Hepatocyte (in vitro differentiated cells): ENCODE measurements around the gene TRIM14. TPM values are rescaled to one million over a fixed set of nuclear protein-coding genes. Genes with fewer than 3 reads are reported as not detected.
A peak's percentile ranks its signal among the peaks of the same experiment; 100 is the strongest.

ENCODE experiments used
- DNase-seq: peaks from one replicate; pipeline ENCODE4 v3.0.0-alpha.2; 2016; ENCODE audit warnings: low spot score
- H2AFZ ChIP-seq: fragments of 200-600 bp; sonication (generic); 2 replicates; pipeline ENCODE4 v1.6.0; 2016; ENCODE audit warnings: antibody characterized with exemption, mild to moderate bottlenecking
- H3K27ac ChIP-seq: fragments of 200-600 bp; sonication (generic); 2 replicates; pipeline ENCODE4 v1.5.1; 2016; ENCODE audit warnings: mild to moderate bottlenecking
- H3K27me3 ChIP-seq: fragments of 200-600 bp; sonication (generic); 2 replicates; pipeline ENCODE4 v1.6.1; 2016
- H3K36me3 ChIP-seq: fragments of 200-600 bp; sonication (generic); replicated peaks from 2 replicates; pipeline ENCODE4 v1.5.1; 2016; ENCODE audit warnings: low read depth; ENCODE audit not compliant: insufficient read depth
- H3K4me1 ChIP-seq: fragments of 200-600 bp; sonication (generic); 2 replicates; pipeline ENCODE4 v1.5.1; 2016; ENCODE audit warnings: mild to moderate bottlenecking, moderate library complexity; ENCODE audit not compliant: insufficient read depth
- H3K4me2 ChIP-seq: fragments of 200-600 bp; sonication (generic); 2 replicates; pipeline ENCODE4 v1.6.0; 2016
- H3K4me3 ChIP-seq: fragments of 200-600 bp; sonication (generic); 2 replicates; pipeline ENCODE4 v1.5.1; 2016; ENCODE audit warnings: mild to moderate bottlenecking
- H3K79me2 ChIP-seq: fragments of 200-600 bp; sonication (generic); 2 replicates; pipeline ENCODE4 v1.6.0; 2017; ENCODE audit warnings: mild to moderate bottlenecking
- H3K9me2 ChIP-seq: fragments of 200-600 bp; sonication (generic); replicated peaks from 2 replicates; pipeline ENCODE4 v1.6.0; 2017; ENCODE audit warnings: mild to moderate bottlenecking; ENCODE audit not compliant: insufficient read depth
- H3K9me3 ChIP-seq: fragments of 200-600 bp; sonication (generic); 2 replicates; pipeline ENCODE4 v1.5.1; 2016; ENCODE audit warnings: low read depth, mild to moderate bottlenecking
- H4K20me1 ChIP-seq: fragments of 200-600 bp; sonication (generic); 2 replicates; pipeline ENCODE4 v1.6.0; 2016; ENCODE audit warnings: mild to moderate bottlenecking; ENCODE audit not compliant: insufficient read depth, poor library complexity, severe bottlenecking
- CTCF ChIP-seq: fragments of 200-600 bp; sonication (generic); IDR thresholded peaks from 2 replicates; pipeline ENCODE4 v1.5.1; 2016; ENCODE audit warnings: antibody characterized with exemption, mild to moderate bottlenecking; ENCODE audit not compliant: poor library complexity
- EZH2 ChIP-seq: fragments of 200-600 bp; sonication (generic); IDR thresholded peaks from 2 replicates; pipeline ENCODE4 v1.6.1; 2016; ENCODE audit warnings: antibody characterized with exemption, mild to moderate bottlenecking, borderline replicate concordance
- EZH2phosphoT487 ChIP-seq: fragments of 200-600 bp; sonication (generic); IDR thresholded peaks from one replicate; pipeline ENCODE4 v1.6.1; 2018; ENCODE audit warnings: antibody characterized with exemption, mild to moderate bottlenecking, low read depth, moderate library complexity; ENCODE audit not compliant: unreplicated experiment, severe bottlenecking
- WGBS: methylation state at CpG from one replicate; pipeline ENCODE4 v1.1.6; 2016; ENCODE audit warnings: low lambda C conversion rate; ENCODE audit errors: missing lambda C conversion rate; 5-methylcytosine and 5-hydroxymethylcytosine counted together
- polyA plus RNA-seq: library from polyadenylated mRNA; unstranded; fragments of >200 nt; fragmentation: Nextera tagmentation; extraction: Ambion mirVana; gene quantifications from 2 replicates; pipeline ENCODE4 v1.2.1, GENCODE V29; 2016
- total RNA-seq: library from RNA; depleted of rRNA; stranded (reverse); fragments of >200 nt; gene quantifications from 2 replicates; pipeline ENCODE4 v1.2.3, GENCODE V29; 2014

The TRIM14 gene
- total and polyA plus RNA-seq, 2 experiments from 2014 or later, result 8.1 to 10.0 TPM

- H3K79me2 ChIP-seq, result peaks cover 42% of the 10 kb centered on the region
- peak; percentile 75 for DNase-seq
- peak overlapping the region; percentile 84 for H3K27ac ChIP-seq
- no peaks in the 10 kb centered on the region for H3K36me3 ChIP-seq
- H3K9me3 ChIP-seq, result no peaks in the 10 kb centered on the region
- no peaks in the 10 kb centered on the region for H3K27me3 ChIP-seq
- 23% methylated on average over 13 of the region's 13 CpGs for WGBS
- TF ChIP-seq CTCF, result peak; percentile 91
- TF ChIP-seq EZH2phosphoT487, result no peak
- no peak overlapping the region for H3K4me3 ChIP-seq
- no peaks in the 10 kb centered on the region for H3K9me2 ChIP-seq
- peak overlapping the region; percentile 52 for H3K4me2 ChIP-seq
- no peaks in the 10 kb centered on the region for H4K20me1 ChIP-seq
- peak overlapping the region; percentile 30 for H2AFZ ChIP-seq
- H3K4me1 ChIP-seq, result peaks cover 21% of the 10 kb centered on the region
These were observed 44.7 kb downstream of the TRIM14 start for GRCh38 chr9:98074115-98074990.

DNA sequence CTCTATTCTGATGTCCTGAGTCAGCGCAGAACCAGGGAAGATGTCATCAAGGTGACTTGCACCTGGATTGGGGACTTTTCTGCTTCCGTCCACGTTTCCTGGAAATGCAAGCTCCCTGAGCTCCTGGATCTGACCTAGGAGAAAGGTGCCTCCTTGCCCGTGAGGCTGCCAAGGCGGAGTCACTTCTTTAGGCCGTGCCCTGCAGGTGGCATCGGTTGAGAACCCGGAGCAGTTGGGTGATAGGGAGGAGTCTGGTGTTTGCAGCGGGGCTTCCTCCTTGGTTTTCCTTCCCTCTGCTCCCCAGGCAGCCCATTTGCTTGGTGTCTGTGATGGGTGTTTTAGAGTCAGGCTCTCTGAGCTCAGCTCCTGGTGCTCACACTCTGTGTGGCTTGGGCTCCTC, 47.3 kb downstream of the TRIM14 start:
- H3K36me3 ChIP-seq, result no peaks in the 10 kb centered on the region
- peak overlapping the region; percentile 60 for H3K4me2 ChIP-seq
- TF ChIP-seq EZH2 (no peak), CTCF (no peak), EZH2phosphoT487 (no peak)
- no peak for DNase-seq
- H3K4me3 ChIP-seq, result no peak overlapping the region
- H3K9me3 ChIP-seq, result no peaks in the 10 kb centered on the region
- H3K27me3 ChIP-seq, result no peaks in the 10 kb centered on the region
- peaks cover 21% of the 10 kb centered on the region for H3K4me1 ChIP-seq
- no peak overlapping the region for H2AFZ ChIP-seq
- H3K9me2 ChIP-seq, result no peaks in the 10 kb centered on the region
- WGBS, result 94% methylated on average over 9 of the region's 9 CpGs
- H3K79me2 ChIP-seq, result peaks cover 60% of the 10 kb centered on the region
- H3K27ac ChIP-seq, result peak overlapping the region; percentile 90
- no peaks in the 10 kb centered on the region for H4K20me1 ChIP-seq

GRCh38 chr9:98070704-98071103, 48.3 kb downstream of the TRIM14 start:
- Histone ChIP-seq H3K4me1 (peaks cover 21% of the 10 kb centered on the region), H3K36me3 (no peaks in the 10 kb centered on the region), H3K27me3 (no peaks in the 10 kb centered on the region), H3K79me2 (peaks cover 51% of the 10 kb centered on the region), H2AFZ (no peak overlapping the region), H3K9me3 (no peaks in the 10 kb centered on the region), H4K20me1 (no peaks in the 10 kb centered on the region), H3K4me2 (no peak overlapping the region), H3K27ac (no peak overlapping the region), H3K4me3 (no peak overlapping the region), H3K9me2 (no peaks in the 10 kb centered on the region)
- TF ChIP-seq CTCF (no peak), EZH2 (no peak), EZH2phosphoT487 (no peak)
- no peak for DNase-seq
- 98% methylated on average over 7 of the region's 7 CpGs for WGBS
